Left colon (tissue), 2 donors: ENCODE results near the gene TIAM2. TPM values are rescaled to one million over a fixed set of nuclear protein-coding genes. Genes with fewer than 3 reads are reported as not detected.
"Not testable (repeated sequence)": the region's sequence is repeated elsewhere in the genome, so short reads cannot be mapped to it uniquely, and the experiment has no call there.

Experiments
- ATAC-seq: fragments of 200-7000 bp; cut with Tn5 transposase; one replicate; pipeline ENCODE4 v1.9.1; 2020; ENCODE audit warnings: mild to moderate bottlenecking, moderate library complexity
- DNase-seq, 2 donors: peaks; one replicate each; pipeline ENCODE4 v3.0.0-alpha.2; 2020
- intact Hi-C, 2 donors: fragments of 100-400 bp; cut with DNase I in 1 of 2; cut with micrococcal nuclease in 1 of 2; formaldehyde crosslinking; loops; one replicate each; pipeline versions ENCODE4 v1.11.2 to v1.14.0; 2022; cut with DNase I, micrococcal nuclease
- total RNA-seq, 2 donors: library from RNA; stranded (reverse); fragmentation: NEBNext Ultra II Directional; extraction: Animal tissue kit (Norgen Biotek cat#: 25700); gene quantifications; one replicate each; pipeline ENCODE4 v1.2.1, GENCODE V29; 2021
- donor health status: DM: no; HTN: no; CAD: no.
- donor health status: DM: yes; HTN: yes; CAD: no.

The TIAM2 gene
- total RNA-seq, 2 donors from 2014 or later, result 5.9 to 6.2 TPM

- intact Hi-C loops, result no loop called here
- no peak for ATAC-seq
Observed at GRCh38 chr6:155080881-155081845, 86.0 kb downstream of the TIAM2 start.

GRCh38 chr6:155084431-155085123, 89.5 kb downstream of the TIAM2 start:
- ATAC-seq (no peak), DNase-seq (no peak)
- intact Hi-C loops, result no loop called here

More at GRCh38 chr6:155080881-155081845, 86.0 kb downstream of the TIAM2 start:
- no peak for DNase-seq

GRCh38 chr6:155085582-155086257, 90.6 kb downstream of the TIAM2 start:
- intact Hi-C loops, result no loop called here
- DNase-seq, result peak; percentile 14 to 33
- peak; percentile 81 for ATAC-seq

- no peak for ATAC-seq
- intact Hi-C loops, result no loop called here
- DNase-seq, result no peak
Observed at GRCh38 chr6:155088856-155089255, 93.7 kb downstream of the TIAM2 start.

GRCh38 chr6:155089746-155090145, 94.6 kb downstream of the TIAM2 start:
- no peak for ATAC-seq
- intact Hi-C loops, result no loop called here
- no peak for DNase-seq

GRCh38 chr6:155090166-155090565, 95.1 kb downstream of the TIAM2 start:
- DNase-seq (no peak), ATAC-seq (no peak)
- intact Hi-C loops, result no loop called here

GRCh38 chr6:155091756-155092155, 96.6 kb downstream of the TIAM2 start:
- intact Hi-C loops, result no loop called here
- DNase-seq, result no peak

GRCh38 chr6:155093430-155093829, 98.3 kb downstream of the TIAM2 start:
- intact Hi-C loops, result no loop called here
- no peak for DNase-seq
- no peak for ATAC-seq

More at GRCh38 chr6:155091756-155092155, 96.6 kb downstream of the TIAM2 start:
- ATAC-seq, result no peak

GRCh38 chr6:155100087-155100486, 105.0 kb downstream of the TIAM2 start:
- intact Hi-C loops, result no loop called here
- DNase-seq (peak in 1 of 2 donors; percentile 8), ATAC-seq (no peak)

- intact Hi-C loops, result no loop called here
- DNase-seq, result no peak
- ATAC-seq, result no peak
Observed at GRCh38 chr6:155100591-155100990, 105.5 kb downstream of the TIAM2 start.

- ATAC-seq, intact Hi-C loops, DNase-seq: not testable (repeated sequence)
Observed at GRCh38 chr6:155103083-155103645, 108.0 kb downstream of the TIAM2 start.

- DNase-seq (no peak), ATAC-seq (no peak)
- intact Hi-C loops, result no loop called here
Observed at GRCh38 chr6:155103816-155104366, 108.8 kb downstream of the TIAM2 start.

GRCh38 chr6:155106456-155107115, 111.5 kb downstream of the TIAM2 start:
- ATAC-seq (no peak), DNase-seq (no peak)
- intact Hi-C loops, result no loop called here

GRCh38 chr6:155107432-155108069, 112.4 kb downstream of the TIAM2 start:
- ATAC-seq (no peak), DNase-seq (no peak)
- intact Hi-C loops, result no loop called here

GRCh38 chr6:155108070-155108820, 113.1 kb downstream of the TIAM2 start:
- intact Hi-C loops, result no loop called here
- ATAC-seq (no peak), DNase-seq (no peak)

GRCh38 chr6:155110721-155111120, 115.6 kb downstream of the TIAM2 start:
- intact Hi-C loops, result no loop called here
- ATAC-seq, result no peak
- DNase-seq, result no peak

- ATAC-seq (no peak), DNase-seq (no peak)
- intact Hi-C loops, result no loop called here
Observed at GRCh38 chr6:155112757-155113156, 117.6 kb downstream of the TIAM2 start.
